Progenitor cell of endocrine pancreas (in vitro differentiated cells): ENCODE data around the gene FAT1. TPM values are rescaled to one million over a fixed set of nuclear protein-coding genes. Genes with fewer than 3 reads are reported as not detected.

ENCODE experiments used
- DNase-seq: peaks from one replicate; pipeline ENCODE4 v3.0.0; 2021; ENCODE audit warnings: low spot score; ENCODE audit not compliant: unreplicated experiment
- H3K27ac Mint-ChIP-seq: 2 replicates; pipeline ENCODE4 v1.8.0; 2021; ENCODE audit warnings: mild to moderate bottlenecking, moderate library complexity, mixed read lengths
- H3K27me3 Mint-ChIP-seq: 2 replicates; pipeline ENCODE4 v1.8.0; 2021; ENCODE audit warnings: mixed read lengths
- H3K36me3 Mint-ChIP-seq: 2 replicates; pipeline ENCODE4 v1.8.0; 2022; ENCODE audit warnings: mixed read lengths; ENCODE audit not compliant: insufficient read depth
- H3K4me1 Mint-ChIP-seq: 2 replicates; pipeline ENCODE4 v1.8.0; 2021; ENCODE audit warnings: low read depth, mixed read lengths
- H3K4me3 Mint-ChIP-seq: 2 replicates; pipeline ENCODE4 v1.8.0; 2021; ENCODE audit warnings: low read depth, mild to moderate bottlenecking, moderate library complexity, mixed read lengths
- H3K9me3 Mint-ChIP-seq: 2 replicates; pipeline ENCODE4 v1.8.0; 2021; ENCODE audit warnings: low read depth, mixed read lengths
- CTCF ChIP-seq: fragments of 200-600 bp; sonication (generic); IDR thresholded peaks from one replicate; pipeline ENCODE4 v1.5.0; 2021; ENCODE audit warnings: antibody characterized with exemption, mild to moderate bottlenecking; ENCODE audit not compliant: unreplicated experiment
- total RNA-seq: library from RNA; stranded (reverse); gene quantifications from 2 replicates; pipeline ENCODE4 v1.2.1, GENCODE V29; 2021

Gene FAT1
- total RNA-seq, 1 donor from 2014 or later = 264 TPM

DNA sequence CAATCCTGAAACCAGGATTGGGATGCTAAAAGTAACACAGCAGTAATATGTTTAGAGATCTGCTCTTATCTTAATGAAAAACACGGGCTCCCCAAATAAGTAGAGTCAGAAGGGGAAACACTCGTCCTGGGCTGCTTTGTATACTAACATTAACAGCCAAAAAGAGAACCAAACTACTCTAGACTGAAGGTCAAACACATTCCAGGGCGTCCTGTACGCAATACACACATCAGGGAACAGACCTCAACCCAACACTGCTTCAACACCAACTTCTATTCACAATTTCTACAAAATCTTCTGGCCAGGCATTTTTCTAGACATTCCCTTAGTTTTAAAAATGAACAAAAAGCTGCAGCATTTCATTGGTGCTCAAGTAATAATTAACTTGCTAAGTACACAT is 21.4 kb downstream of the FAT1 start:
- Mint-ChIP-seq H3K4me1 (peaks cover 49% of the 10 kb centered on the region), H3K27me3 (no peaks in the 10 kb centered on the region), H3K9me3 (peaks cover 7% of the 10 kb centered on the region), H3K27ac (peak overlapping the region; percentile 92), H3K4me3 (peak overlapping the region; percentile 11), H3K36me3 (peaks cover 63% of the 10 kb centered on the region)
- no peak for DNase-seq
- no peak for TF ChIP-seq CTCF

- H3K36me3 Mint-ChIP-seq = peaks cover 61% of the 10 kb centered on the region
- peaks cover 49% of the 10 kb centered on the region for H3K4me1 Mint-ChIP-seq
These were observed 21.9 kb downstream of the FAT1 start for GRCh38 chr4:186701788-186702187.

DNA sequence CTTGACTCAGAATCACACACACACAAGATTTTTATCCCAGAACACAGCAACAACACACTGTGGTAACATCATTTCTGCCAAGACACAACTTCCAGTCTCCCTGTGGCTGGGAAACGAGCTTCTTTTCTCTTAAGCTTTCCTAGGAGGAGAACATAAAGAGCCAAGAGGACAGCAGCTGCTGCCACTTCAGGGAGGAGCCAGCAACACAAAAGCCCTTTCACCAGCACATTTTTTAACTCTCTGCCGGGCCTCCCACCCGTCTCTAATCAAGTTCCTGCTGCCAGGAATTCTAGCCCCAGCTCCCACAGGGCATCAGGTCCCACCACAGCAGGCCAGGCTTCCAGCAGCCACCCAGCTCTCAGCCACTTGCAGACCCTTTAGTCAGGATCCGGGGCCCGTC is 22.4 kb downstream of the FAT1 start:
- H3K27me3 Mint-ChIP-seq = no peaks in the 10 kb centered on the region
- H3K4me1 Mint-ChIP-seq = peaks cover 49% of the 10 kb centered on the region
- TF ChIP-seq CTCF = no peak
- H3K9me3 Mint-ChIP-seq = peaks cover 7% of the 10 kb centered on the region
- H3K4me3 Mint-ChIP-seq = peak overlapping the region; percentile 10
- peaks cover 59% of the 10 kb centered on the region for H3K36me3 Mint-ChIP-seq
- no peak for DNase-seq
- H3K27ac Mint-ChIP-seq = peak overlapping the region; percentile 92

More at GRCh38 chr4:186701788-186702187, 21.9 kb downstream of the FAT1 start:
- TF ChIP-seq CTCF = no peak
- peak overlapping the region; percentile 92 for H3K27ac Mint-ChIP-seq
- no peak for DNase-seq
- peak overlapping the region; percentile 10 for H3K4me3 Mint-ChIP-seq
- H3K27me3 Mint-ChIP-seq = no peaks in the 10 kb centered on the region
- peaks cover 7% of the 10 kb centered on the region for H3K9me3 Mint-ChIP-seq

DNA sequence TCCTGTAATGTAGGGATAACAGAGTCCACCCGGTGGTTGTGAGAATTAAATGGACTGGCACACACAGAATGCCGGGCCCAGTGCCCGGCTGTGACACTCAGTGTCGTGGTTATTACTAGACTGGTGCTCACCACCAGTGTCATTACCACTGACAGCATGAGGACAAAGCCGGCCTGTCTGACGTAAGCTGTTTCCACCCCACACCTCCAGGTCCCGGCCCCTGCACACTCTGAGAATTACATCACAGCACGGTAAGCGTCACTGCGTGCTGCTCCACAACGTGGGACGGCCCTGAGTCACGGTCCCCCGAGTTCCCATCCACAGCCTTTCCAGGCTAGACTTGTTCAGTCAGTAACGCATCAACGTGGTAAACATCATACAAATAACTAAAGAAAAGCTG is 22.9 kb downstream of the FAT1 start:
- H3K36me3 Mint-ChIP-seq = peaks cover 58% of the 10 kb centered on the region
- H3K4me3 Mint-ChIP-seq = no peak overlapping the region
- no peak for DNase-seq
- H3K9me3 Mint-ChIP-seq = peaks cover 7% of the 10 kb centered on the region
- no peaks in the 10 kb centered on the region for H3K27me3 Mint-ChIP-seq
- peak overlapping the region; percentile 92 for H3K27ac Mint-ChIP-seq
- peaks cover 49% of the 10 kb centered on the region for H3K4me1 Mint-ChIP-seq
- TF ChIP-seq CTCF = no peak

DNA sequence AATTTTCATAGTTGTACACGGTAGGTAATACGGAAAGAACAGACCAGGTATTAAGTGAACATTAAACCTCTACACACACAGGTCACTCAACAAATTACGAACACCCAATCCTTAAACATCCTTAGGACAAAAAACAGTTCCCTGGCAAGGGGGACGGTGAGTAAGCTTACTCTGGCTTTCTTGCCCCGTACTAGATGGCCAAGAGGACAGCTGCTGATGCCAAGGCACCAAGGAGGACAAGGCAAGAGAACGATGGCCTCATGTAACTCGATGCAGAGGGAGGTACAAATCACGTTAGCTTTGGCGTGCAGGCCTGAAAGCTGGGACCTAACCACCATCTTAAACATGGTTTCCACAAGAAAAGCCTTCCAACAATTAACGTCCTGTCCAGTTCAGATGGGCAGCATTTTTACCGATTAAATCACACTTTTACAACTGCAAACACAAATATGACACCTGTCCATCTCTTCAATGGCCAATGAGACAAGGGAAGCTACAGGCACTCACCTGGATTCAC is 23.7 kb downstream of the FAT1 start:
- peaks cover 7% of the 10 kb centered on the region for H3K9me3 Mint-ChIP-seq
- DNase-seq = no peak
- no peak overlapping the region for H3K4me3 Mint-ChIP-seq
- peaks cover 55% of the 10 kb centered on the region for H3K36me3 Mint-ChIP-seq
- peak overlapping the region; percentile 82 for H3K27ac Mint-ChIP-seq
- H3K27me3 Mint-ChIP-seq = no peaks in the 10 kb centered on the region
- TF ChIP-seq CTCF = no peak
- peaks cover 49% of the 10 kb centered on the region for H3K4me1 Mint-ChIP-seq
